ENCODE results near the gene PRAMEF8.
"Not testable (repeated sequence)": the region's sequence is repeated elsewhere in the genome, so short reads cannot be mapped to it uniquely, and the experiment has no call there.

The PRAMEF8 gene

GRCh38 chr1:13234057-13234456, 50.9 kb downstream of the PRAMEF8 start:
- DNase-seq (ENCODE audit: low read depth, low spot score); in situ Hi-C loops (cut with HindIII; ENCODE audit: low sequenced_read_pairs); H3K4me3 ChIP-seq (ENCODE audit: low read depth, low read length): not testable (repeated sequence)

- DNase-seq (ENCODE audit: low read depth, low spot score); in situ Hi-C loops (cut with HindIII; ENCODE audit: low sequenced_read_pairs); H3K4me3 ChIP-seq (ENCODE audit: low read depth, low read length): not testable (repeated sequence)
Measured at GRCh38 chr1:13232056-13232455, 52.9 kb downstream of the PRAMEF8 start.

All from astrocyte of the spinal cord (primary cell).